ENCODE results near the gene PHKA1. TPM values are rescaled to one million over a fixed set of nuclear protein-coding genes. Genes with fewer than 3 reads are reported as not detected.
"Not testable (repeated sequence)": the region's sequence is repeated elsewhere in the genome, so short reads cannot be mapped to it uniquely, and the experiment has no call there.

Gene PHKA1
- total and polyA plus RNA-seq, 2 donors (not counting 1 experiment from before 2014, with no cell fraction given): 2.0 to 9.1 TPM

- Histone ChIP-seq H3K4me2 (ENCODE audit: extremely low read depth, insufficient read depth, low read length) (no peak overlapping the region), H3K4me1 (ENCODE audit: control insufficient read depth, extremely low read depth, insufficient read depth, low read length) (no peaks in the 10 kb centered on the region), H3K27ac (ENCODE audit: insufficient read depth, low read length) (no peak overlapping the region), H3K36me3 (ENCODE audit: control insufficient read depth, insufficient read depth, low read length) (no peaks in the 10 kb centered on the region), H3K79me2 (ENCODE audit: control insufficient read depth, insufficient read depth, low read length) (no peaks in the 10 kb centered on the region), H3K27me3 (ENCODE audit: control insufficient read depth, insufficient read depth, low read length) (no peaks in the 10 kb centered on the region), H4K20me1 (ENCODE audit: control insufficient read depth, extremely low read depth, insufficient read depth, low read length) (no peaks in the 10 kb centered on the region), H3K4me3 (replicated peaks in 1 of 4; ENCODE audit: control extremely low read depth in 1 of 4, insufficient read depth in 1 of 4, low read depth in 3 of 4, low read length in 4 of 4) (no peak overlapping the region), H3K9ac (ENCODE audit: insufficient read depth, low read length) (no peak overlapping the region), H3K9me3 (ENCODE audit: control insufficient read depth, insufficient read depth, low read depth, low read length) (no peaks in the 10 kb centered on the region), H2AFZ (ENCODE audit: low read length) (no peak overlapping the region)
- no peak for DNase-seq (ENCODE audit: low read depth in 2 of 2)
- TF ChIP-seq CTCF (conservative IDR thresholded peaks at IDR 0.05 in 1 of 2, IDR thresholded peaks at IDR 0.05 in 1 of 2; ENCODE audit: low read depth in 1 of 2, low read length in 2 of 2) (no peak), EZH2 (IDR thresholded peaks at IDR 0.05; ENCODE audit: low read length, missing control alignments) (no peak)
These were observed 30.5 kb downstream of the PHKA1 start for GRCh38 chrX:72683631-72684030.

GRCh38 chrX:72676465-72676864, 37.6 kb downstream of the PHKA1 start:
- Histone ChIP-seq H2AFZ (ENCODE audit: low read length) (no peak overlapping the region), H4K20me1 (ENCODE audit: control insufficient read depth, extremely low read depth, insufficient read depth, low read length) (no peaks in the 10 kb centered on the region)
- TF ChIP-seq CTCF (conservative IDR thresholded peaks at IDR 0.05 in 1 of 2, IDR thresholded peaks at IDR 0.05 in 1 of 2; ENCODE audit: low read depth in 1 of 2, low read length in 2 of 2): no peak
- TF ChIP-seq EZH2 (IDR thresholded peaks at IDR 0.05; ENCODE audit: low read length, missing control alignments): no peak

GRCh38 chrX:72673951-72674350, 40.2 kb downstream of the PHKA1 start:
- H3K4me3 ChIP-seq (replicated peaks in 1 of 4; ENCODE audit: control extremely low read depth in 1 of 4, insufficient read depth in 1 of 4, low read depth in 3 of 4, low read length in 4 of 4); H4K20me1 ChIP-seq (ENCODE audit: control insufficient read depth, extremely low read depth, insufficient read depth, low read length); H3K4me1 ChIP-seq (ENCODE audit: control insufficient read depth, extremely low read depth, insufficient read depth, low read length); H3K36me3 ChIP-seq (ENCODE audit: control insufficient read depth, insufficient read depth, low read length); H3K4me2 ChIP-seq (ENCODE audit: extremely low read depth, insufficient read depth, low read length); H3K27ac ChIP-seq (ENCODE audit: insufficient read depth, low read length); H2AFZ ChIP-seq (ENCODE audit: low read length); DNase-seq (ENCODE audit: low read depth in 2 of 2); H3K9me3 ChIP-seq (ENCODE audit: control insufficient read depth, insufficient read depth, low read depth, low read length); H3K27me3 ChIP-seq (ENCODE audit: control insufficient read depth, insufficient read depth, low read length); H3K79me2 ChIP-seq (ENCODE audit: control insufficient read depth, insufficient read depth, low read length); H3K9ac ChIP-seq (ENCODE audit: insufficient read depth, low read length): not testable (repeated sequence)

More at GRCh38 chrX:72676465-72676864, 37.6 kb downstream of the PHKA1 start:
- Histone ChIP-seq H3K27me3 (ENCODE audit: control insufficient read depth, insufficient read depth, low read length) (no peaks in the 10 kb centered on the region), H3K9ac (ENCODE audit: insufficient read depth, low read length) (no peak overlapping the region), H3K79me2 (ENCODE audit: control insufficient read depth, insufficient read depth, low read length) (no peaks in the 10 kb centered on the region), H3K4me3 (replicated peaks in 1 of 4; ENCODE audit: control extremely low read depth in 1 of 4, insufficient read depth in 1 of 4, low read depth in 3 of 4, low read length in 4 of 4) (no peak overlapping the region), H3K4me1 (ENCODE audit: control insufficient read depth, extremely low read depth, insufficient read depth, low read length) (no peaks in the 10 kb centered on the region), H3K36me3 (ENCODE audit: control insufficient read depth, insufficient read depth, low read length) (no peaks in the 10 kb centered on the region), H3K4me2 (ENCODE audit: extremely low read depth, insufficient read depth, low read length) (no peak overlapping the region), H3K9me3 (ENCODE audit: control insufficient read depth, insufficient read depth, low read depth, low read length) (no peaks in the 10 kb centered on the region), H3K27ac (ENCODE audit: insufficient read depth, low read length) (no peak overlapping the region)
- no peak for DNase-seq (ENCODE audit: low read depth in 2 of 2)

DNA sequence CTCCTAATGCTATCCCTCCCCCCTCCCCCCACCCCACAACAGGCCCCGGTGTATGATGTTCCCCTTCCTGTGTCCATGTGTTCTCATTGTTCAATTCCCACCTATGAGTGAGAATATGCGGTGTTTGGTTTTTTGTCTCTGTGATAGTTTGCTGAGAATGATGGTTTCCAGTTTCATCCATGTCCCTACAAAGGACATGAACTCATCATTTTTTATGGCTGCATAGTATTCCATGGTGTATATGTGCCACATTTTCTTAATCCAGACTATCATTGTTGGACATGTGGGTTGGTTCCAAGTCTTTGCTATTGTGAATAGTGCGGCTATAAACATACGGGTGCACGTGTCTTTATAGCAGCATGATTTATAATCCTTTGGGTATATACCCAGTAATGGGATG, 44.6 kb downstream of the PHKA1 start:
- H3K9ac ChIP-seq (ENCODE audit: insufficient read depth, low read length); DNase-seq (ENCODE audit: low read depth in 2 of 2); H2AFZ ChIP-seq (ENCODE audit: low read length); H3K27me3 ChIP-seq (ENCODE audit: control insufficient read depth, insufficient read depth, low read length); H3K79me2 ChIP-seq (ENCODE audit: control insufficient read depth, insufficient read depth, low read length); H3K4me2 ChIP-seq (ENCODE audit: extremely low read depth, insufficient read depth, low read length); H3K36me3 ChIP-seq (ENCODE audit: control insufficient read depth, insufficient read depth, low read length); H3K4me3 ChIP-seq (replicated peaks in 1 of 4; ENCODE audit: control extremely low read depth in 1 of 4, insufficient read depth in 1 of 4, low read depth in 3 of 4, low read length in 4 of 4); H4K20me1 ChIP-seq (ENCODE audit: control insufficient read depth, extremely low read depth, insufficient read depth, low read length); H3K9me3 ChIP-seq (ENCODE audit: control insufficient read depth, insufficient read depth, low read depth, low read length); H3K4me1 ChIP-seq (ENCODE audit: control insufficient read depth, extremely low read depth, insufficient read depth, low read length); H3K27ac ChIP-seq (ENCODE audit: insufficient read depth, low read length): not testable (repeated sequence)

All from fibroblast of lung (primary cell).